SK-N-SH (cell line): ENCODE results near the gene CAPZA2.

ENCODE experiments used
- EZH2phosphoT487 ChIP-seq: fragments of 200-600 bp; sonication (generic); IDR thresholded peaks from 2 replicates; pipeline ENCODE4 v1.6.1; 2017; ENCODE audit warnings: low read depth, mixed run types, mild to moderate bottlenecking, antibody characterized with exemption, moderate library complexity, borderline replicate concordance
- JUND ChIP-seq: IDR thresholded peaks from 2 replicates; pipeline ENCODE4 v1.4.0; 2012
- POLR2AphosphoS5 ChIP-seq: IDR thresholded peaks from 2 replicates; pipeline ENCODE4 v1.6.1; 2012; ENCODE audit warnings: low read depth, low read length
- RAD21 ChIP-seq: IDR thresholded peaks from 2 replicates; pipeline ENCODE4 v1.6.1; 2012; ENCODE audit warnings: mild to moderate bottlenecking, low read length
- RCOR1 ChIP-seq: fragments of 150-350 bp; IDR thresholded peaks from 2 replicates; pipeline ENCODE4 v1.6.1; 2017; ENCODE audit warnings: antibody characterized with exemption, low read length
- RXRA ChIP-seq: IDR thresholded peaks from 2 replicates; pipeline ENCODE4 v1.4.0; 2012; ENCODE audit warnings: low read depth, mild to moderate bottlenecking, borderline replicate concordance
- USF1 ChIP-seq: IDR thresholded peaks from 2 replicates; pipeline ENCODE4 v1.4.0; 2012; ENCODE audit warnings: low read depth, borderline replicate concordance
- TF ChIP-seq, protein P1 (sequence below): fragments of 200-600 bp; sonication (generic); IDR thresholded peaks from 2 replicates; pipeline ENCODE4 v1.6.1; 2017; ENCODE audit warnings: antibody characterized with exemption, mild to moderate bottlenecking, moderate library complexity
- TF ChIP-seq, protein P2 (sequence below): IDR thresholded peaks from 2 replicates; pipeline ENCODE4 v1.4.0; 2012; ENCODE audit warnings: low read depth
- TF ChIP-seq, protein P3 (sequence below): fragments of 150-350 bp; IDR thresholded peaks from 2 replicates; pipeline ENCODE4 v1.6.1; 2016; ENCODE audit warnings: mild to moderate bottlenecking, low read depth, low read length

DNA sequence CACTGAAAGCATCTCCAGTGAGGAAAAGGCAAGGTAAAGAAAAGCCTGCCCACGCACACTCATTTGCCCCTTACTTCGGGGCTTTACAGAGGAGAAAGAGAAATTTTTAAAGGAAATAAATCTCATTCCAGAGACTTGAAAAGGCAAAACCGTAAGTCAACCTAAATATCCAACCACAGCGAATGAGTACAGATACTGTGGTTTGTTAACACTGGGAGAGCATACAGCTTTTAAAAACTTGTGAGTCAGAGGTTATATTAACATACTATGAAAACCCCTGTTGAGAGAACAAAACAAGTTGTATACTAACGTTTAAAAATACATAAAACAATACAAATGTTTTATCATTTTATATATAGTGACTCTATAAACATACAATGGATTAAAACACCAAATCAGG is 62.4 kb downstream of the CAPZA2 start:
- TF ChIP-seq, protein P1, sequence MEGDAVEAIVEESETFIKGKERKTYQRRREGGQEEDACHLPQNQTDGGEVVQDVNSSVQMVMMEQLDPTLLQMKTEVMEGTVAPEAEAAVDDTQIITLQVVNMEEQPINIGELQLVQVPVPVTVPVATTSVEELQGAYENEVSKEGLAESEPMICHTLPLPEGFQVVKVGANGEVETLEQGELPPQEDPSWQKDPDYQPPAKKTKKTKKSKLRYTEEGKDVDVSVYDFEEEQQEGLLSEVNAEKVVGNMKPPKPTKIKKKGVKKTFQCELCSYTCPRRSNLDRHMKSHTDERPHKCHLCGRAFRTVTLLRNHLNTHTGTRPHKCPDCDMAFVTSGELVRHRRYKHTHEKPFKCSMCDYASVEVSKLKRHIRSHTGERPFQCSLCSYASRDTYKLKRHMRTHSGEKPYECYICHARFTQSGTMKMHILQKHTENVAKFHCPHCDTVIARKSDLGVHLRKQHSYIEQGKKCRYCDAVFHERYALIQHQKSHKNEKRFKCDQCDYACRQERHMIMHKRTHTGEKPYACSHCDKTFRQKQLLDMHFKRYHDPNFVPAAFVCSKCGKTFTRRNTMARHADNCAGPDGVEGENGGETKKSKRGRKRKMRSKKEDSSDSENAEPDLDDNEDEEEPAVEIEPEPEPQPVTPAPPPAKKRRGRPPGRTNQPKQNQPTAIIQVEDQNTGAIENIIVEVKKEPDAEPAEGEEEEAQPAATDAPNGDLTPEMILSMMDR: no peak
- TF ChIP-seq POLR2AphosphoS5 (no peak), RCOR1 (no peak), USF1 (no peak), RXRA (no peak), JUND (no peak), EZH2phosphoT487 (no peak), RAD21 (no peak)
- TF ChIP-seq, protein P2, sequence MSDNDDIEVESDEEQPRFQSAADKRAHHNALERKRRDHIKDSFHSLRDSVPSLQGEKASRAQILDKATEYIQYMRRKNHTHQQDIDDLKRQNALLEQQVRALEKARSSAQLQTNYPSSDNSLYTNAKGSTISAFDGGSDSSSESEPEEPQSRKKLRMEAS: no peak
- TF ChIP-seq, protein P3, sequence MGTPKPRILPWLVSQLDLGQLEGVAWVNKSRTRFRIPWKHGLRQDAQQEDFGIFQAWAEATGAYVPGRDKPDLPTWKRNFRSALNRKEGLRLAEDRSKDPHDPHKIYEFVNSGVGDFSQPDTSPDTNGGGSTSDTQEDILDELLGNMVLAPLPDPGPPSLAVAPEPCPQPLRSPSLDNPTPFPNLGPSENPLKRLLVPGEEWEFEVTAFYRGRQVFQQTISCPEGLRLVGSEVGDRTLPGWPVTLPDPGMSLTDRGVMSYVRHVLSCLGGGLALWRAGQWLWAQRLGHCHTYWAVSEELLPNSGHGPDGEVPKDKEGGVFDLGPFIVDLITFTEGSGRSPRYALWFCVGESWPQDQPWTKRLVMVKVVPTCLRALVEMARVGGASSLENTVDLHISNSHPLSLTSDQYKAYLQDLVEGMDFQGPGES: no peak
